Mononuclear cell (primary cell): ENCODE measurements around the gene FFAR1. TPM values are rescaled to one million over a fixed set of nuclear protein-coding genes. Genes with fewer than 3 reads are reported as not detected.
A peak's percentile ranks its signal among the peaks of the same experiment; 100 is the strongest.

Source experiments
- H3K27me3 ChIP-seq: 2 replicates; pipeline ENCODE4 v1.6.0; 2011; ENCODE audit warnings: low read length, control low read depth; ENCODE audit not compliant: insufficient read depth
- H3K4me1 ChIP-seq: 2 replicates; pipeline ENCODE4 v1.5.1; 2011; ENCODE audit warnings: mild to moderate bottlenecking, low read length, control low read depth; ENCODE audit not compliant: insufficient read depth
- H3K4me3 ChIP-seq: 2 replicates; pipeline ENCODE4 v1.5.1; 2011; ENCODE audit warnings: mild to moderate bottlenecking, low read length, moderate library complexity
- H3K9me3 ChIP-seq: 2 replicates; pipeline ENCODE4 v1.5.1; 2011; ENCODE audit warnings: low read depth, mild to moderate bottlenecking, control low read depth, low read length
- total RNA-seq: library from RNA; depleted of rRNA; stranded (reverse); fragments of >200 nt; gene quantifications from one replicate; pipeline ENCODE4 v1.2.3, GENCODE V29; 2012

Gene FFAR1
- total RNA-seq, 1 donor: 1.9 TPM

GRCh38 chr19:35328851-35329285 is 18.8 kb upstream of the FFAR1 start, which contains the start of gene CD22:
Gene CD22 (plus strand): TSS chr19:35329187. CDS start chr19:35332041, 2,854 bp downstream.
- H3K27me3 ChIP-seq: no peaks in the 10 kb centered on the region
- peak within 1 kb of the TSS; percentile 54 for H3K4me3 ChIP-seq
- H3K9me3 ChIP-seq: no peaks in the 10 kb centered on the region
- H3K4me1 ChIP-seq: peaks cover 39% of the 10 kb centered on the region

- Histone ChIP-seq H3K9me3 (no peaks in the 10 kb centered on the region), H3K4me1 (peaks cover 39% of the 10 kb centered on the region), H3K27me3 (no peaks in the 10 kb centered on the region), H3K4me3 (peak overlapping the region; percentile 54)
Observed at GRCh38 chr19:35329323-35329722, 18.4 kb upstream of the FFAR1 start.

- Histone ChIP-seq H3K4me3 (peak overlapping the region; percentile 54), H3K4me1 (peaks cover 38% of the 10 kb centered on the region), H3K27me3 (no peaks in the 10 kb centered on the region), H3K9me3 (no peaks in the 10 kb centered on the region)
Observed at GRCh38 chr19:35330475-35330874, 17.2 kb upstream of the FFAR1 start.

- H3K4me3 ChIP-seq: peak overlapping the region; percentile 25
- H3K9me3 ChIP-seq: no peaks in the 10 kb centered on the region
- H3K27me3 ChIP-seq: no peaks in the 10 kb centered on the region
- H3K4me1 ChIP-seq: peaks cover 38% of the 10 kb centered on the region
Observed at GRCh38 chr19:35331551-35332214, 16.0 kb upstream of the FFAR1 start.

GRCh38 chr19:35332817-35333216 is 14.9 kb upstream of the FFAR1 start:
- Histone ChIP-seq H3K4me1 (peaks cover 40% of the 10 kb centered on the region), H3K27me3 (no peaks in the 10 kb centered on the region), H3K4me3 (no peak overlapping the region), H3K9me3 (no peaks in the 10 kb centered on the region)

- Histone ChIP-seq H3K4me3 (no peak overlapping the region), H3K4me1 (peaks cover 27% of the 10 kb centered on the region), H3K27me3 (no peaks in the 10 kb centered on the region), H3K9me3 (no peaks in the 10 kb centered on the region)
Observed at GRCh38 chr19:35334144-35334753, 13.5 kb upstream of the FFAR1 start.

- H3K9me3 ChIP-seq: no peaks in the 10 kb centered on the region
- H3K4me3 ChIP-seq: no peak overlapping the region
- H3K27me3 ChIP-seq: no peaks in the 10 kb centered on the region
- peaks cover 24% of the 10 kb centered on the region for H3K4me1 ChIP-seq
Observed at GRCh38 chr19:35336166-35336955, 11.3 kb upstream of the FFAR1 start.

- Histone ChIP-seq H3K4me1 (peaks cover 24% of the 10 kb centered on the region), H3K27me3 (no peaks in the 10 kb centered on the region), H3K4me3 (no peak overlapping the region), H3K9me3 (no peaks in the 10 kb centered on the region)
Observed at GRCh38 chr19:35337097-35337983, 10.4 kb upstream of the FFAR1 start.

GRCh38 chr19:35337984-35338296 is 9.8 kb upstream of the FFAR1 start:
- peaks cover 21% of the 10 kb centered on the region for H3K4me1 ChIP-seq
- H3K9me3 ChIP-seq: no peaks in the 10 kb centered on the region
- no peaks in the 10 kb centered on the region for H3K27me3 ChIP-seq
- no peak overlapping the region for H3K4me3 ChIP-seq

- H3K27me3 ChIP-seq: no peaks in the 10 kb centered on the region
- H3K4me1 ChIP-seq: peaks cover 6% of the 10 kb centered on the region
- H3K9me3 ChIP-seq: no peaks in the 10 kb centered on the region
- H3K4me3 ChIP-seq: no peak overlapping the region
Observed at GRCh38 chr19:35340431-35340830, 7.3 kb upstream of the FFAR1 start.

GRCh38 chr19:35341006-35341405 is 6.7 kb upstream of the FFAR1 start:
- peaks cover 12% of the 10 kb centered on the region for H3K4me1 ChIP-seq
- H3K4me3 ChIP-seq: no peak overlapping the region
- H3K9me3 ChIP-seq: no peaks in the 10 kb centered on the region
- H3K27me3 ChIP-seq: no peaks in the 10 kb centered on the region

GRCh38 chr19:35341565-35342225 is 6.0 kb upstream of the FFAR1 start:
- Histone ChIP-seq H3K4me3 (no peak overlapping the region), H3K9me3 (no peaks in the 10 kb centered on the region), H3K4me1 (peaks cover 19% of the 10 kb centered on the region), H3K27me3 (no peaks in the 10 kb centered on the region)

GRCh38 chr19:35342430-35342829 is 5.3 kb upstream of the FFAR1 start:
- peaks cover 22% of the 10 kb centered on the region for H3K4me1 ChIP-seq

GRCh38 chr19:35344511-35345031 is 3.1 kb upstream of the FFAR1 start:
- no peaks in the 10 kb centered on the region for H3K9me3 ChIP-seq
- H3K4me1 ChIP-seq: peaks cover 39% of the 10 kb centered on the region
- H3K27me3 ChIP-seq: no peaks in the 10 kb centered on the region
- no peak overlapping the region for H3K4me3 ChIP-seq

More at GRCh38 chr19:35342430-35342829, 5.3 kb upstream of the FFAR1 start:
- Histone ChIP-seq H3K27me3 (no peaks in the 10 kb centered on the region), H3K9me3 (no peaks in the 10 kb centered on the region), H3K4me3 (no peak overlapping the region)
